CD4-positive, alpha-beta T cell (primary cell): ENCODE results near the gene PHF2. TPM values are rescaled to one million over a fixed set of nuclear protein-coding genes. Genes with fewer than 3 reads are reported as not detected.
A peak's percentile ranks its signal among the peaks of the same experiment; 100 is the strongest.

Experiments used
- ATAC-seq: fragments of 200-7000 bp; cut with Tn5 transposase; one replicate; pipeline ENCODE4 v1.10.0; 2022; ENCODE audit warnings: mild to moderate bottlenecking; ENCODE audit not compliant: poor library complexity
- CTCF ChIA-PET: fragments of 350-600 bp; sonication (Branson Sonifier 250); formaldehyde crosslinking; loops from one replicate; lab custom pipeline; 2021; ENCODE audit warnings: antibody characterized with exemption, inconsistent platforms; lab: Charles Lee
- POLR2A ChIA-PET: fragments of 350-600 bp; sonication (Branson Sonifier 250); formaldehyde crosslinking; loops from one replicate; lab custom pipeline; 2021; ENCODE audit warnings: antibody characterized with exemption, inconsistent platforms; lab: Charles Lee
- DNase-seq, 14 experiments: peaks; one replicate each; pipeline ENCODE4 v3.0.0-alpha.2; 2013 to 2020; ENCODE audit warnings: mixed read lengths in 2 of 14
- H3K27ac ChIP-seq, 2 donors: one replicate each; pipeline versions ENCODE4 v1.5.1 to v1.7.0; 2013; ENCODE audit warnings: low read length in 2 of 2, low read depth in 1 of 2, mild to moderate bottlenecking in 1 of 2
- H3K27me3 ChIP-seq, 2 experiments: 1 replicate in 1 of 2; 2 replicates in 1 of 2; pipeline versions ENCODE4 v1.6.1 to v1.7.0; 2013; ENCODE audit warnings: low read length in 2 of 2, control low read depth in 1 of 2, mild to moderate bottlenecking in 1 of 2, moderate library complexity in 1 of 2; ENCODE audit not compliant: insufficient read depth in 2 of 2, control insufficient read depth in 1 of 2
- H3K36me3 ChIP-seq: one replicate; pipeline ENCODE4 v1.6.1; 2013; ENCODE audit warnings: low read length, control low read depth; ENCODE audit not compliant: insufficient read depth
- H3K4me1 ChIP-seq: one replicate; pipeline ENCODE4 v1.6.1; 2013; ENCODE audit warnings: low read length, control low read depth; ENCODE audit not compliant: insufficient read depth
- H3K4me3 ChIP-seq: one replicate; pipeline ENCODE4 v1.5.1; 2013; ENCODE audit warnings: mild to moderate bottlenecking, low read length, moderate library complexity
- H3K9me3 ChIP-seq, 2 experiments: 1 replicate in 1 of 2; 2 replicates in 1 of 2; pipeline versions ENCODE4 v1.6.1 to v1.7.0; 2013; ENCODE audit warnings: low read length in 2 of 2, mild to moderate bottlenecking in 2 of 2, control low read depth in 1 of 2, moderate library complexity in 1 of 2; ENCODE audit not compliant: control insufficient read depth in 1 of 2, insufficient read depth in 1 of 2
- H3K27ac Mint-ChIP-seq: one replicate; pipeline ENCODE4 v1.8.0; 2020; ENCODE audit warnings: mixed read lengths
- H3K27me3 Mint-ChIP-seq: one replicate; pipeline ENCODE4 v1.8.0; 2021; ENCODE audit warnings: mixed read lengths
- H3K36me3 Mint-ChIP-seq: one replicate; pipeline ENCODE4 v1.8.0; 2021; ENCODE audit warnings: low read depth, mixed read lengths
- H3K4me1 Mint-ChIP-seq: one replicate; pipeline ENCODE4 v1.8.0; 2021; ENCODE audit warnings: low read depth, mixed read lengths
- H3K4me3 Mint-ChIP-seq: one replicate; pipeline ENCODE4 v1.8.0; 2020; ENCODE audit warnings: mild to moderate bottlenecking, mixed read lengths
- H3K9me3 Mint-ChIP-seq: one replicate; pipeline ENCODE4 v1.8.0; 2020; ENCODE audit warnings: mixed read lengths
- intact Hi-C, 2 experiments: fragments of 100-400 bp; cut with DNase I in 1 of 2; cut with micrococcal nuclease in 1 of 2; formaldehyde crosslinking; loops; one replicate each; pipeline versions ENCODE4 v1.15.1 to v1.9.0; 2023 to 2025; cut with DNase I, micrococcal nuclease
- total RNA-seq, 174 experiments: library from RNA in 2 of 174; stranded (reverse) in 2 of 174; gene quantifications; one replicate each; pipeline ENCODE4 v1.2.3 and lab custom pipeline; 2021 to 2026
- TF ChIP-seq, protein P1 (sequence below): fragments of 200-600 bp; IDR thresholded peaks from one replicate; pipeline ENCODE4 v1.8.0; 2022; ENCODE audit warnings: antibody characterized with exemption, mild to moderate bottlenecking

The PHF2 gene
- total RNA-seq, 2 experiments from 2014 or later: 27.3 to 28.8 TPM

DNA sequence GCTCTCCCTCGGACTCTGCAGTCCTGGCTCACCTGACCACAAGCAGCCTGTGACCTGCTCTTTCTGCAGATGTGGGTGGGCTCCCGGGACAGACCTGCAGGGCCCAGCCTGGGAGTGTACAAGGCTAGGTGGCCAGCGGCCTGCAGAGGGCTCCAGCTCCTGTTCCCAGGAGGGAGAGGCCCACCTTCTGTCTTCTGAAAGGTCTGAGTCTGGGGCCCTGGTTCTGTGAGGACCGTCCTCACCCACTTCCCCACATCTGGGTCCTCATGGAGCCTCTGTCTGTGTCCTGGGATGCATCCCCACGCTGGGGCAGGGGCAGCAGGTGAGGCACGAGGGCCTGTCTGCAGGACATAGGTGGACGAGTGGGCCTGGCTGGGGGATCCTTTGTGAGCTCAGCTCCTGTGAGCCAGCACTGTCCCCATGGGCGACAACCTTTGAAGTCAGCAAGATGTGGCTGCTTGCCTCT lies 43.7 kb downstream of the PHF2 start:
- Mint-ChIP-seq H3K4me1 (peaks cover 29% of the 10 kb centered on the region), H3K4me3 (no peak overlapping the region), H3K9me3 (no peaks in the 10 kb centered on the region), H3K27ac (no peak overlapping the region), H3K27me3 (no peaks in the 10 kb centered on the region), H3K36me3 (no peaks in the 10 kb centered on the region)
- DNase-seq: peak in 1 of 14 experiments; percentile 5
- no peaks in the 10 kb centered on the region for H3K27me3 ChIP-seq
- TF ChIP-seq, protein P1, sequence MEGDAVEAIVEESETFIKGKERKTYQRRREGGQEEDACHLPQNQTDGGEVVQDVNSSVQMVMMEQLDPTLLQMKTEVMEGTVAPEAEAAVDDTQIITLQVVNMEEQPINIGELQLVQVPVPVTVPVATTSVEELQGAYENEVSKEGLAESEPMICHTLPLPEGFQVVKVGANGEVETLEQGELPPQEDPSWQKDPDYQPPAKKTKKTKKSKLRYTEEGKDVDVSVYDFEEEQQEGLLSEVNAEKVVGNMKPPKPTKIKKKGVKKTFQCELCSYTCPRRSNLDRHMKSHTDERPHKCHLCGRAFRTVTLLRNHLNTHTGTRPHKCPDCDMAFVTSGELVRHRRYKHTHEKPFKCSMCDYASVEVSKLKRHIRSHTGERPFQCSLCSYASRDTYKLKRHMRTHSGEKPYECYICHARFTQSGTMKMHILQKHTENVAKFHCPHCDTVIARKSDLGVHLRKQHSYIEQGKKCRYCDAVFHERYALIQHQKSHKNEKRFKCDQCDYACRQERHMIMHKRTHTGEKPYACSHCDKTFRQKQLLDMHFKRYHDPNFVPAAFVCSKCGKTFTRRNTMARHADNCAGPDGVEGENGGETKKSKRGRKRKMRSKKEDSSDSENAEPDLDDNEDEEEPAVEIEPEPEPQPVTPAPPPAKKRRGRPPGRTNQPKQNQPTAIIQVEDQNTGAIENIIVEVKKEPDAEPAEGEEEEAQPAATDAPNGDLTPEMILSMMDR: no peak
- no peak overlapping the region for H3K4me3 ChIP-seq
- ChIA-PET POLR2A (no interaction called here), CTCF (no interaction called here)
- intact Hi-C loops: no loop called here
- no peaks in the 10 kb centered on the region for H3K36me3 ChIP-seq
- H3K4me1 ChIP-seq: peaks cover 40% of the 10 kb centered on the region
- ATAC-seq: no peak
- H3K9me3 ChIP-seq: no peaks in the 10 kb centered on the region
- no peak overlapping the region for H3K27ac ChIP-seq

DNA sequence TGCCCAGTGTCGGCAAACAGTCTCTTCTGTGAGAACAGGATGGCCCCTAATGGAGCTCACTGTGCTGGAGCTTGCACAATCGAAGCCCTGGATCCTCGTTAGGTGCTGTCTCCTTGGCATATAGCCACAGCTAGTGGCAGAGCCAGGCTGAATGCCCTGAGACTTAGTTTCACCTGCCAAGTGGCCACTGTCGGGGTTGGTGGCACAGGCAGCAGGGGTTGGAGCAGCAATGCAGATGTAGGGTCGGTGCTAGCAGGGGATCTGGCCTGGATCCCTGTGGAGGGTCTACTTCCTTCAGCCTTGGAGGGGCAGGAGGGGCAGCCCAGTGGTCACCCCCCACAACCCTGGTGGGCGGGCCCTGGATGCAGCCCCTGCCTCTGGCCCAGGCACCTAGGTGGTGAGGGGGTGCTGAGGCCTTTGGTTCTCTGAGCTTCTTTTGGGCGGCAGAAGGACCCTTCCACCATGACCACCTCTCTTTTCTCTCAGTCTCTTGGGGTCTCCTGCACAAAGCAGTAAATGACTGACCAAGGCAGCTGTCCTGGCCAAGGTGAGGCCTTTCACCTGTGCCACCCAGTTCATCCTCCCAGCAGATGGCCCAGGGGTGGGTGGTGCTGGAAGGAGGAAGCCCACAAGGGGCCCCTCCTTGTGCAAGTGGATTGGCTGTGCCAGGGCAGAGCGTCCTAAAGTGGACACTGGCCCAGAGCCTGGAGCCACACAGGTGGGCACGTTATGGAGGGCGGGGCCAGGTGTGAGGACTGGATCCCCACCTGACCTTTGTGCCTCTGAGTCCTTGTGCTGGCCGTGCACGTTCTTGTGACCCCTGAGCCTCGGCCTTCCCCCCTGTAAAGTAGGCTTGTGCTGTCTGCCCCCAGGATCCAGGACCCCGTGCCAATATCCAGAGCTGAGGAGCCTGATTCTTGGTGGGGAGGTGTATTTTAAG lies 44.8 kb downstream of the PHF2 start:
- no peak overlapping the region for H3K4me3 Mint-ChIP-seq
- DNase-seq (peak in 1 of 14 experiments; percentile 8), ATAC-seq (no peak)
- POLR2A ChIA-PET: no interaction called here
- H3K36me3 Mint-ChIP-seq: no peaks in the 10 kb centered on the region
- Histone ChIP-seq H3K27me3 (no peaks in the 10 kb centered on the region), H3K27ac (no peak overlapping the region), H3K4me3 (no peak overlapping the region), H3K36me3 (no peaks in the 10 kb centered on the region), H3K4me1 (peaks cover 35% of the 10 kb centered on the region), H3K9me3 (no peaks in the 10 kb centered on the region)
- H3K4me1 Mint-ChIP-seq: peaks cover 29% of the 10 kb centered on the region
- intact Hi-C loops: no loop called here
- CTCF ChIA-PET: no interaction called here
- H3K9me3 Mint-ChIP-seq: no peaks in the 10 kb centered on the region
- no peak overlapping the region for H3K27ac Mint-ChIP-seq
- no peaks in the 10 kb centered on the region for H3K27me3 Mint-ChIP-seq
- TF ChIP-seq, protein P1: no peak

DNA sequence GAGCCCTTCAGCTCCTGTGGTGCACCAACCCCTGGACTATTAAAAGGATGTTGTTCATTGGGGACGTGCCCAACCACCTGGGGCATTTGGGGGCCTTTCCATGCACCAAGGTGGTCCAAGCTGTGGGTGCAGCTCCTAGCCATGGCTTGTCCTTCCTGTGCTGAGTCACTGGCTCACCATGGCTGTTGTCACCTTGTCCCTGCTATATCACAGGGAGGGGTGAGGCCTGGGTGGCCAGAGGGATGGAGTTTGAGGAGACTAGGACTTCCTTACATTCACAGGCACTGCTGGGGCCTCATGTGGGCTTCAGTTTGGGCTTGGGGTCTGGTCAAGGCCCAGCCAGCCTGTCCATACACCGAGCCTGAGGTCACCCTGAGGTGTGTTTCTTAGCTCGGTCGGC lies 45.5 kb downstream of the PHF2 start:
- H3K36me3 Mint-ChIP-seq: no peaks in the 10 kb centered on the region
- no peak for ATAC-seq
- Histone ChIP-seq H3K9me3 (no peaks in the 10 kb centered on the region), H3K36me3 (no peaks in the 10 kb centered on the region), H3K27me3 (no peaks in the 10 kb centered on the region), H3K4me3 (no peak overlapping the region), H3K4me1 (peaks cover 32% of the 10 kb centered on the region), H3K27ac (no peak overlapping the region)
- TF ChIP-seq, protein P1: no peak
- no peaks in the 10 kb centered on the region for H3K9me3 Mint-ChIP-seq
- H3K27me3 Mint-ChIP-seq: no peaks in the 10 kb centered on the region
- no peak overlapping the region for H3K4me3 Mint-ChIP-seq
- ChIA-PET POLR2A (no interaction called here), CTCF (no interaction called here)
- no peak overlapping the region for H3K27ac Mint-ChIP-seq
- intact Hi-C loops: no loop called here
- peaks cover 26% of the 10 kb centered on the region for H3K4me1 Mint-ChIP-seq
- DNase-seq: no peak
